AG20443 (cell line): ENCODE data around the gene NQO1.
"Not testable (repeated sequence)": the region's sequence is repeated elsewhere in the genome, so short reads cannot be mapped to it uniquely, and the experiment has no call there.

Source experiments
- DNase-seq: peaks from one replicate; pipeline ENCODE4 v3.0.0; 2012; ENCODE audit warnings: low spot score, mixed read lengths

Gene NQO1

GRCh38 chr16:69741951-69742904 is 15.9 kb upstream of the NQO1 start:
- DNase-seq, result peak; percentile 35

GRCh38 chr16:69741519-69741918 is 15.2 kb upstream of the NQO1 start:
- DNase-seq, result no peak

- no peak for DNase-seq
Measured at GRCh38 chr16:69732101-69732500, 5.7 kb upstream of the NQO1 start.

GRCh38 chr16:69731280-69731679 is 4.9 kb upstream of the NQO1 start:
- not testable (repeated sequence) for DNase-seq

GRCh38 chr16:69729030-69729429 is 2.7 kb upstream of the NQO1 start:
- DNase-seq, result not testable (repeated sequence)

- no peak for DNase-seq
Measured at GRCh38 chr16:69727916-69728270, 1.5 kb upstream of the NQO1 start.

- peak; percentile 18 for DNase-seq
Measured at GRCh38 chr16:69725480-69726312, 664 bp downstream of the NQO1 start.

GRCh38 chr16:69724981-69725479 is 1.3 kb downstream of the NQO1 start:
- no peak for DNase-seq

GRCh38 chr16:69724414-69724873 is 1.9 kb downstream of the NQO1 start:
- no peak for DNase-seq

GRCh38 chr16:69721441-69721957 is 4.9 kb downstream of the NQO1 start:
- DNase-seq, result no peak

GRCh38 chr16:69720822-69721430 is 5.4 kb downstream of the NQO1 start:
- DNase-seq, result no peak

- DNase-seq, result no peak
Measured at GRCh38 chr16:69718111-69718764, 8.1 kb downstream of the NQO1 start.

- no peak for DNase-seq
Measured at GRCh38 chr16:69717066-69717465, 9.3 kb downstream of the NQO1 start.

GRCh38 chr16:69712914-69713581 is 13.3 kb downstream of the NQO1 start:
- no peak for DNase-seq

- DNase-seq, result no peak
Measured at GRCh38 chr16:69712277-69712676, 14.1 kb downstream of the NQO1 start.

- peak; percentile 27 for DNase-seq
Measured at GRCh38 chr16:69711115-69711740, 15.1 kb downstream of the NQO1 start.

GRCh38 chr16:69709456-69710084 is 16.8 kb downstream of the NQO1 start:
- DNase-seq, result peak; percentile 67

GRCh38 chr16:69707920-69708683 is 18.3 kb downstream of the NQO1 start:
- DNase-seq, result no peak

GRCh38 chr16:69706975-69707340 is 19.4 kb downstream of the NQO1 start:
- DNase-seq, result no peak
